HEK293T (cell line): ENCODE data around the gene MEDAG.

Experiments used
- CTCF ChIA-PET: fragments of 350-600 bp; formaldehyde crosslinking; extraction: SDS; loops from one replicate; lab custom pipeline; 2021; ENCODE audit warnings: antibody characterized with exemption, inconsistent platforms; lab: Yijun Ruan, JAX
- POLR2A ChIA-PET: fragments of 350-600 bp; formaldehyde crosslinking; extraction: SDS; loops from one replicate; lab custom pipeline; 2020; ENCODE audit warnings: antibody characterized with exemption, inconsistent platforms; lab: Yijun Ruan, JAX
- DNase-seq: peaks from one replicate; pipeline ENCODE4 v3.0.0; 2012; ENCODE audit warnings: mixed read lengths; ENCODE audit errors: extremely low spot score
- ARNT ChIP-seq: fragments of 450-650 bp; IDR thresholded peaks from 2 replicates; pipeline ENCODE4 v1.6.1; 2017; ENCODE audit warnings: mild to moderate bottlenecking
- BHLHE40 ChIP-seq: fragments of 450-650 bp; IDR thresholded peaks from 2 replicates; pipeline ENCODE4 v1.6.1; 2016; ENCODE audit warnings: mild to moderate bottlenecking, moderate library complexity, borderline replicate concordance
- CTBP1 ChIP-seq: fragments of 450-650 bp; IDR thresholded peaks from 2 replicates; pipeline ENCODE4 v1.6.1; 2016; ENCODE audit warnings: borderline replicate concordance
- ELF4 ChIP-seq: fragments of 450-650 bp; IDR thresholded peaks from 2 replicates; pipeline ENCODE4 v1.6.1; 2017; ENCODE audit warnings: antibody characterized with exemption
- FOXA1 ChIP-seq: fragments of 450-650 bp; IDR thresholded peaks from 2 replicates; pipeline ENCODE4 v1.6.1; 2016; ENCODE audit warnings: mild to moderate bottlenecking
- FOXK2 ChIP-seq: fragments of 450-650 bp; IDR thresholded peaks from 2 replicates; pipeline ENCODE4 v1.6.1; 2016; ENCODE audit warnings: mild to moderate bottlenecking
- FOXM1 ChIP-seq: fragments of 450-650 bp; IDR thresholded peaks from 2 replicates; pipeline ENCODE4 v1.6.1; 2017; ENCODE audit warnings: mild to moderate bottlenecking, borderline replicate concordance
- HDGF ChIP-seq: fragments of 450-650 bp; IDR thresholded peaks from 2 replicates; pipeline ENCODE4 v1.6.1; 2017; ENCODE audit warnings: antibody characterized with exemption, borderline replicate concordance
- L3MBTL2 ChIP-seq: fragments of 450-650 bp; conservative IDR thresholded peaks from 2 replicates; pipeline ENCODE4 v1.6.1; 2016; ENCODE audit warnings: mild to moderate bottlenecking
- LEF1 ChIP-seq: fragments of 450-650 bp; IDR thresholded peaks from 2 replicates; pipeline ENCODE4 v1.6.1; 2017; ENCODE audit warnings: mild to moderate bottlenecking, borderline replicate concordance
- NFRKB ChIP-seq: fragments of 450-650 bp; IDR thresholded peaks from 2 replicates; pipeline ENCODE4 v1.6.1; 2016; ENCODE audit warnings: mild to moderate bottlenecking, moderate library complexity
- SP1 ChIP-seq: fragments of 450-650 bp; IDR thresholded peaks from 2 replicates; pipeline ENCODE4 v1.6.1; 2017
- SUZ12 ChIP-seq: fragments of 450-650 bp; IDR thresholded peaks from 2 replicates; pipeline ENCODE4 v1.6.1; 2016; ENCODE audit warnings: mild to moderate bottlenecking
- TARDBP ChIP-seq: fragments of 450-650 bp; IDR thresholded peaks from 2 replicates; pipeline ENCODE4 v1.6.1; 2016
- ZNF384 ChIP-seq: fragments of 450-650 bp; IDR thresholded peaks from 2 replicates; pipeline ENCODE4 v1.6.1; 2016
- TF ChIP-seq, protein P1 (sequence below): fragments of 450-650 bp; IDR thresholded peaks from 2 replicates; pipeline ENCODE4 v1.6.1; 2016

The MEDAG gene

DNA sequence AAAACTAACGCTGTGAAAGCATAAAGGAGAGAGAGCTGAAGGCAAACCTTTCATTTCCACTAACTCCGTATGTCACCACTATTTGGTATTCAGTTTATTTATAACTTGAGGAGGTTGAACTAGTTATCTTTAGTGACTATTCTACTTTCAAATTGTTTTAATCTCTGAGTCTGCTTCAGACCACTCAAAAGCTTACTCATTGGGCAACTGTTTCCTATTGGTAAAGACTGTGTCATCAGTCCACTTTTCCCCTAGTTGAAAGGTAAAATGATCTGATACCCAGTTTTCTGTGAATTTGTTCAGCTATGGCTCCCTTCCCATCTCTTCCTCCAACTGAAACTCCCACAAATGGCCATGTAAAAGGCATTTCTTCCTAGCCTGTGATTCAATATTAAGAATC is 65.5 kb downstream of the MEDAG start:
- DNase-seq: no peak
- ChIA-PET POLR2A (no interaction called here), CTCF (no interaction called here)
- TF ChIP-seq FOXM1: no peak
- TF ChIP-seq ZNF384: no peak
- TF ChIP-seq HDGF: no peak
- TF ChIP-seq SUZ12: no peak
- no peak for TF ChIP-seq FOXA1
- no peak for TF ChIP-seq LEF1
- no peak for TF ChIP-seq TARDBP
- TF ChIP-seq FOXK2: no peak
- TF ChIP-seq CTBP1: no peak
- no peak for TF ChIP-seq ARNT
- TF ChIP-seq SP1: no peak
- TF ChIP-seq, protein P1, sequence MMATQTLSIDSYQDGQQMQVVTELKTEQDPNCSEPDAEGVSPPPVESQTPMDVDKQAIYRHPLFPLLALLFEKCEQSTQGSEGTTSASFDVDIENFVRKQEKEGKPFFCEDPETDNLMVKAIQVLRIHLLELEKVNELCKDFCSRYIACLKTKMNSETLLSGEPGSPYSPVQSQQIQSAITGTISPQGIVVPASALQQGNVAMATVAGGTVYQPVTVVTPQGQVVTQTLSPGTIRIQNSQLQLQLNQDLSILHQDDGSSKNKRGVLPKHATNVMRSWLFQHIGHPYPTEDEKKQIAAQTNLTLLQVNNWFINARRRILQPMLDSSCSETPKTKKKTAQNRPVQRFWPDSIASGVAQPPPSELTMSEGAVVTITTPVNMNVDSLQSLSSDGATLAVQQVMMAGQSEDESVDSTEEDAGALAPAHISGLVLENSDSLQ: no peak
- no peak for TF ChIP-seq NFRKB
- no peak for TF ChIP-seq BHLHE40
- TF ChIP-seq ELF4: no peak

DNA sequence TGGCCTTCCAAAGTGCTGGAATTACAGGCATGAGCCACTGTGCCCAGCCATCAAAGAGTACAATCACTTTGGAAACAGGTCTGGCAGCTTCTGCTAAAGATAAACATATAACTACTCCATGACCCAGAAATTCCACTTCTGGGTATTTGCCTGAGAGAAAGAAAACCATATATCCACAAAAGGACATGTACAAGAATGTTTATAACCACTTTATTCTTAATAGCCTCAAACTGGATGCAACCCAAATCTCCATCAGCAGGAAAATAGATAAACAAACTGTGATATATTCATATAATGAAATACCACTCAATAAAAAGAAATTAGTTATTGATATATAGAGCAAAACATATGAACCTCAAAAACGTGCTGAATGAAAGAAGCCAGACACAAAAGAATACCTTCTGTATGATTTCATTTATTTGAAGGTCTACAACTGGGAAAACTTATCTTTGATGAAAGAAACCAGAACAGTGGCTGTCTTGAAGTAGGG is 66.9 kb downstream of the MEDAG start:
- ChIA-PET POLR2A (no interaction called here), CTCF (no interaction called here)
- DNase-seq: no peak

DNA sequence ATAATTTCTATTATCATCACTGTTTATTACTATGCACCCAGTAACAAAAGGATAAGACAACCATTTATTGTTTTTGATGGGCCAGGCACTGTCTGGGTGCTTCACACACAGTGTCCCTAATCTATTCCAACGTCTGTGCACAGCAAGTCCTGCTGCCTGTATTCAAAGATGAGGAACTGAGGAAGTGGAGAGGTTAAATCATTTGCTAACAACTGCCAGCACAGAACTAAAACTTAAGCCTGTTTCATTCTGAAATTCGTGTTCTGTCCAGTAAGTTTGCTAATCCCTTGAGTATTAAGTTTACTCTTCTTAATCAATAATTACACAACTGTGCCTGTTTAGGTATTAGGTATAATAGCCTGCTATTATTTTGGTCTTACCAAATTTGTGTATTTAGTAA is 68.3 kb downstream of the MEDAG start:
- POLR2A ChIA-PET: no interaction called here
- CTCF ChIA-PET: no interaction called here
- DNase-seq: no peak
- no peak for TF ChIP-seq LEF1
- no peak for TF ChIP-seq NFRKB
- TF ChIP-seq FOXK2: no peak
- TF ChIP-seq SP1: no peak
- no peak for TF ChIP-seq CTBP1
- TF ChIP-seq, protein P1: no peak
- no peak for TF ChIP-seq ELF4
- no peak for TF ChIP-seq L3MBTL2
- TF ChIP-seq TARDBP: no peak
- TF ChIP-seq HDGF: no peak
- TF ChIP-seq ZNF384: no peak
- TF ChIP-seq SUZ12: no peak
- TF ChIP-seq FOXA1: no peak
- no peak for TF ChIP-seq FOXM1
- TF ChIP-seq ARNT: no peak
- TF ChIP-seq BHLHE40: no peak

More for the DNA sequence above, 66.9 kb downstream of the MEDAG start:
- TF ChIP-seq FOXK2 (no peak), L3MBTL2 (no peak)
